Epithelial cell of proximal tubule (primary cell): Measurements from ENCODE around the gene MPDZ. TPM values are rescaled to one million over a fixed set of nuclear protein-coding genes. Genes with fewer than 3 reads are reported as not detected.

ENCODE experiments used
- DNase-seq: peaks from one replicate; pipeline ENCODE4 v3.0.0-alpha.2; 2011; ENCODE audit warnings: low read depth
- H3K4me3 ChIP-seq: 2 replicates; pipeline ENCODE4 v1.5.1; 2011; ENCODE audit warnings: low read depth, mild to moderate bottlenecking, low read length
- CTCF ChIP-seq: conservative IDR thresholded peaks from 2 replicates; pipeline ENCODE4 v1.5.1; 2012; ENCODE audit warnings: low read depth, mild to moderate bottlenecking, low read length
- total RNA-seq: library from RNA; depleted of rRNA; stranded (reverse); fragments of >200 nt; gene quantifications from 2 replicates; pipeline ENCODE4 v1.2.3, GENCODE V29; 2015

The MPDZ gene
- total RNA-seq, 1 donor from 2014 or later = 18.4 TPM

GRCh38 chr9:13131416-13131815 is 148.1 kb downstream of the MPDZ start:
- DNase-seq = no peak
- no peak overlapping the region for H3K4me3 ChIP-seq
- no peak for TF ChIP-seq CTCF

GRCh38 chr9:13128266-13128860 is 151.1 kb downstream of the MPDZ start:
- no peak overlapping the region for H3K4me3 ChIP-seq
- DNase-seq = no peak
- no peak for TF ChIP-seq CTCF

GRCh38 chr9:13127131-13127530 is 152.4 kb downstream of the MPDZ start:
- no peak for DNase-seq
- TF ChIP-seq CTCF = no peak

GRCh38 chr9:13125261-13125660 is 154.2 kb downstream of the MPDZ start:
- DNase-seq = no peak
- no peak overlapping the region for H3K4me3 ChIP-seq
- TF ChIP-seq CTCF = no peak

More at GRCh38 chr9:13127131-13127530, 152.4 kb downstream of the MPDZ start:
- no peak overlapping the region for H3K4me3 ChIP-seq

GRCh38 chr9:13122756-13123369 is 156.6 kb downstream of the MPDZ start:
- no peak overlapping the region for H3K4me3 ChIP-seq
- no peak for TF ChIP-seq CTCF
- no peak for DNase-seq

- DNase-seq = no peak
- TF ChIP-seq CTCF = no peak
- H3K4me3 ChIP-seq = no peak overlapping the region
Measured at GRCh38 chr9:13118313-13118712, 161.2 kb downstream of the MPDZ start.

GRCh38 chr9:13116292-13116691 is 163.2 kb downstream of the MPDZ start:
- no peak overlapping the region for H3K4me3 ChIP-seq
- no peak for TF ChIP-seq CTCF
- no peak for DNase-seq
